Measurements from ENCODE around the gene MBP.

GRCh38 chr18:77108821-77109647 is 23.5 kb downstream of the MBP start:
- TF ChIP-seq CTCF (conservative IDR thresholded peaks at IDR 0.05 in 1 of 2, IDR thresholded peaks at IDR 0.05 in 1 of 2; ENCODE audit: low read depth in 1 of 2, low read length in 2 of 2) = no peak
- no peak for TF ChIP-seq EZH2 (IDR thresholded peaks at IDR 0.05; ENCODE audit: low read length, missing control alignments)
